Stimulated activated CD8-positive, alpha-beta memory T cell treated with anti-CD3 and anti-CD28 coated beads, Interleukin-7, amount 100 ng/mL, for 48 hours (primary cell): Measurements from ENCODE around the gene CAMKMT.

Source experiments
- DNase-seq, 2 donors: peaks; one replicate each; pipeline ENCODE4 v3.0.0-alpha.2; 2020; ENCODE audit warnings: low read depth in 1 of 2; ENCODE audit errors: extremely low read depth in 1 of 2

Gene CAMKMT

GRCh38 chr2:44442019-44442418 lies 80.3 kb downstream of the CAMKMT start:
- no peak for DNase-seq

GRCh38 chr2:44443517-44443916 lies 81.8 kb downstream of the CAMKMT start:
- no peak for DNase-seq

- DNase-seq = no peak
These were observed 83.1 kb downstream of the CAMKMT start for GRCh38 chr2:44444881-44445280.

GRCh38 chr2:44448860-44449527 lies 87.2 kb downstream of the CAMKMT start:
- no peak for DNase-seq

- DNase-seq = no peak
These were observed 88.3 kb downstream of the CAMKMT start for GRCh38 chr2:44450082-44450481.

GRCh38 chr2:44450806-44451205 lies 89.1 kb downstream of the CAMKMT start:
- no peak for DNase-seq

GRCh38 chr2:44452069-44452583 lies 90.4 kb downstream of the CAMKMT start:
- DNase-seq = no peak

GRCh38 chr2:44453259-44453658 lies 91.5 kb downstream of the CAMKMT start:
- DNase-seq = no peak

- no peak for DNase-seq
These were observed 94.1 kb downstream of the CAMKMT start for GRCh38 chr2:44455877-44456276.

- no peak for DNase-seq
These were observed 95.2 kb downstream of the CAMKMT start for GRCh38 chr2:44456946-44457345.

- DNase-seq = no peak
These were observed 98.0 kb downstream of the CAMKMT start for GRCh38 chr2:44459739-44460138.

- DNase-seq = no peak
These were observed 101.4 kb downstream of the CAMKMT start for GRCh38 chr2:44462934-44463849.

GRCh38 chr2:44464437-44464836 lies 102.7 kb downstream of the CAMKMT start:
- no peak for DNase-seq

GRCh38 chr2:44470151-44470550 lies 108.4 kb downstream of the CAMKMT start:
- no peak for DNase-seq

GRCh38 chr2:44477657-44478414 lies 116.1 kb downstream of the CAMKMT start:
- no peak for DNase-seq

- DNase-seq = peak in 1 of 2 donors; percentile 2
These were observed 117.6 kb downstream of the CAMKMT start for GRCh38 chr2:44479127-44479887.

- DNase-seq = no peak
These were observed 118.3 kb downstream of the CAMKMT start for GRCh38 chr2:44480068-44480467.

- no peak for DNase-seq
These were observed 125.3 kb downstream of the CAMKMT start for GRCh38 chr2:44487052-44487451.

- DNase-seq = no peak
These were observed 129.0 kb downstream of the CAMKMT start for GRCh38 chr2:44490726-44491125.

- no peak for DNase-seq
These were observed 132.3 kb downstream of the CAMKMT start for GRCh38 chr2:44494006-44494405.
